AG09309 (cell line): Measurements from ENCODE around the gene HOXD1.

Source experiments
- DNase-seq: peaks from one replicate; pipeline ENCODE4 v3.0.0-alpha.2; 2010; ENCODE audit warnings: low read depth
- H3K4me3 ChIP-seq: 2 replicates; pipeline ENCODE4 v1.5.1; 2011; ENCODE audit warnings: mild to moderate bottlenecking, low read depth, low read length, moderate library complexity; ENCODE audit not compliant: control insufficient read depth
- TF ChIP-seq, protein P1 (sequence below): IDR thresholded peaks from 2 replicates; pipeline ENCODE4 v1.5.1; 2011; ENCODE audit warnings: mild to moderate bottlenecking, low read depth, low read length, inconsistent platforms; ENCODE audit not compliant: insufficient read depth, control insufficient read depth; ENCODE audit errors: missing control alignments

The HOXD1 gene

DNA sequence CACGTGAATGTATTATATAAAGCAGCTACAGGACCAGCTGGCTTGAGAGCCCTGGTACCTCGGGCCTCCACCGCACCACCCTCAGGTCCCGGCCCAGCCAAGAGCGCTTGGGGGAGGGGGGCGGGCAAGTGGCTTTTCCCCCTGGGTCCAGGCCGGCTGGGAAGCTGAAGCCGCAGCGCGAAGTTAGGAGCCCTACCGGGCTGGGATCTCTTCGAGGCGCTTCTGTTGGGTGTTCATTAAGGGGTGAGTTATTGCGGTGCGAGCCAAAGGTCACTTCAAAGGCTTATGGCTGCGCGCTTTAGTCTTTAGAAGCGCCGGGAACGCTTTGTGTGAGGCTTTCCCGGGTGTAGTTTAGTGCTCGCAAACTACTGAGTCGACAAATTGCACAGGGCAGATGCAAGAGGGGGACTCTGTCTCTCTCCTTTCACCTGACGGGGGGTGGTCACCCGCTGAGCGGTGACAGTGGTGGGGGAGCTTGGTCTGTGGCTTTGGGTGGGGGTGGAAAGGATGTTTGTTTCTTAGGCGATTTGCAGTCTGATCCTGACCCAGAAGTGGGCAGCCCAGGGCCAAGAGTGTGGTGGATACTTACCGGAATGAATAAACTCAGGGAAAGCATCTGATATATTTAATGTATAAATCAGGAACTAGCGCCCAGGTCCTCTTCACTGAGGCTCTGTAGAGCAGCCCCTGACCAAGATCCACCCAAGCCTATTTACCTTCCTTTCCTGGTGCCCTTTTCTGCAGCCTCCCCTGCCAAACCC is 25.4 kb upstream of the HOXD1 start:
- TF ChIP-seq, protein P1, sequence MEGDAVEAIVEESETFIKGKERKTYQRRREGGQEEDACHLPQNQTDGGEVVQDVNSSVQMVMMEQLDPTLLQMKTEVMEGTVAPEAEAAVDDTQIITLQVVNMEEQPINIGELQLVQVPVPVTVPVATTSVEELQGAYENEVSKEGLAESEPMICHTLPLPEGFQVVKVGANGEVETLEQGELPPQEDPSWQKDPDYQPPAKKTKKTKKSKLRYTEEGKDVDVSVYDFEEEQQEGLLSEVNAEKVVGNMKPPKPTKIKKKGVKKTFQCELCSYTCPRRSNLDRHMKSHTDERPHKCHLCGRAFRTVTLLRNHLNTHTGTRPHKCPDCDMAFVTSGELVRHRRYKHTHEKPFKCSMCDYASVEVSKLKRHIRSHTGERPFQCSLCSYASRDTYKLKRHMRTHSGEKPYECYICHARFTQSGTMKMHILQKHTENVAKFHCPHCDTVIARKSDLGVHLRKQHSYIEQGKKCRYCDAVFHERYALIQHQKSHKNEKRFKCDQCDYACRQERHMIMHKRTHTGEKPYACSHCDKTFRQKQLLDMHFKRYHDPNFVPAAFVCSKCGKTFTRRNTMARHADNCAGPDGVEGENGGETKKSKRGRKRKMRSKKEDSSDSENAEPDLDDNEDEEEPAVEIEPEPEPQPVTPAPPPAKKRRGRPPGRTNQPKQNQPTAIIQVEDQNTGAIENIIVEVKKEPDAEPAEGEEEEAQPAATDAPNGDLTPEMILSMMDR: no peak
- H3K4me3 ChIP-seq: no peak overlapping the region
- DNase-seq: no peak

DNA sequence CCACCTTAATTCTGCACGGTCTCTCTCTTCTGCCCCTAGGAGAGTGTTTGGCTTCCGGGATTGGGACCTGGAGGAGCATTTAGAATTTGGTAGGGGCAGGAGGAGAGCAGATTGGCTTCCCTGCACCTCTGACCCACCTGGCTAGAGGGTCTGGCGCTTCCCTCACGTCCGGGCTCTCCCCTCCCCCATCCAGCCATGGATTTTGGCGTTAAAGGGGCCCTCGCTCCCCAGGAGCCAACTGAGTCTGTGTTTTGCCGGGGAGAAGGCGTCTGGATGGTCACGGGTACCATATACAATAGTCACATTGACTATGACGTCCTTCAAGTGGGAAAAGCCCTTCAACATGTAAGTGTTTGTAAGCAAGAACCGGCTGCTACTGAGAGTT is 24.8 kb upstream of the HOXD1 start:
- TF ChIP-seq, protein P1: no peak
- no peak for DNase-seq
- no peak overlapping the region for H3K4me3 ChIP-seq

DNA sequence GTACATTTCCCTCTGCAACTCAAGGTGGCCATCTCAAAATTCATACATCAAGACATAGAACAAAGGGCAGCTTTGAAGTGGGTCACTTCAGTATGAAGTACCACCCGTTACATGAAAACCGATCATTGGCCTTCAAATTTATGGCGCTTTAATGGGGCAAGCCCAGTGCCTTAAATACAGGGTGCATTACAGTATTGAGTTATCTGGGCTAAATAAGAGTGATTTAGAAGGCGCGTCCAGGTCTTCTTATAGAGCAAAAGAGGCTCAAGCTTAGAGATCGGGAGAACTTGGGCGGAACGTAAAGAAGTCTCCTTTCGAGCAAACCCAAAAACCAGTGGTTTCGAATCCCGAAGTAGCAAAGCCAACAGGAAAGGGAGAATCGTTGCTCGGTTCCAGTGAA is 24.3 kb upstream of the HOXD1 start:
- DNase-seq: no peak
- TF ChIP-seq, protein P1: no peak
- no peak overlapping the region for H3K4me3 ChIP-seq

DNA sequence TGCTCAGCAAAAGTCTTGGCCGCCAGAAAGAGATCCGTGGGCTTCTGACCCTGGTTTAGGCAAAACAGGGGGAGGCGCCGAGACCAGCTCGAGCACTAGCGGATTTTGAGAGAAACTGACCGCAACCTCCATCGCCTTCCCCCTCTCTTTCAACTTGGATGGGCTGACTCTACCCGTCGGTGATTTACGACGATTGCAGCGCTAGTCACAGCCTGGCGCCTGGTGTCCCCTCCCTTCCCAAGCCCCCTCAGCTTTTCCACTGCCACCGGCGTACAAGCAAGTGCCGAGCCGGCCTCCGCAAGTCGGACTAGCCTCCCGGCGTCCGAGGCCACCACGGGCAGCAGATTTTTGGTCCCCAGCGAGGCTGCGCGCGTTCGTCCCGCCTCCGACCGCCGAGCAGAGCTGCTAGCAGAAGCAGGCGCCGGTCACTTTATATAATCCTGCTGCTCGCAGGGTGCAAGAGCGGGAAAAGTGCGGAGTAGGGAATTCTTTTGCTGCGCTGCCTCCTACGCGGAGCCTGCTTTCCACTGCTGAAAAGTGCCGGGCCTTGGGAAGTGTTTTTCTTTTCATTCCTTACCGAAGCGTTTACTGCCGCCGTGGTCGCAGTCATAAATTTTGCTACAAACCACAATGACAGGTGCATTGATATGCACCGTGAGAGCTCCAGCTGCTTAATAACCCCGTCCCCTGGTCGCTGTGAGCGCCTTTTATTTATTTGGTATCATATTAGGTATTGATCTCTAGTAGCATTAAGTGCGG is 23.7 kb upstream of the HOXD1 start:
- TF ChIP-seq, protein P1: no peak
- no peak overlapping the region for H3K4me3 ChIP-seq
- no peak for DNase-seq

DNA sequence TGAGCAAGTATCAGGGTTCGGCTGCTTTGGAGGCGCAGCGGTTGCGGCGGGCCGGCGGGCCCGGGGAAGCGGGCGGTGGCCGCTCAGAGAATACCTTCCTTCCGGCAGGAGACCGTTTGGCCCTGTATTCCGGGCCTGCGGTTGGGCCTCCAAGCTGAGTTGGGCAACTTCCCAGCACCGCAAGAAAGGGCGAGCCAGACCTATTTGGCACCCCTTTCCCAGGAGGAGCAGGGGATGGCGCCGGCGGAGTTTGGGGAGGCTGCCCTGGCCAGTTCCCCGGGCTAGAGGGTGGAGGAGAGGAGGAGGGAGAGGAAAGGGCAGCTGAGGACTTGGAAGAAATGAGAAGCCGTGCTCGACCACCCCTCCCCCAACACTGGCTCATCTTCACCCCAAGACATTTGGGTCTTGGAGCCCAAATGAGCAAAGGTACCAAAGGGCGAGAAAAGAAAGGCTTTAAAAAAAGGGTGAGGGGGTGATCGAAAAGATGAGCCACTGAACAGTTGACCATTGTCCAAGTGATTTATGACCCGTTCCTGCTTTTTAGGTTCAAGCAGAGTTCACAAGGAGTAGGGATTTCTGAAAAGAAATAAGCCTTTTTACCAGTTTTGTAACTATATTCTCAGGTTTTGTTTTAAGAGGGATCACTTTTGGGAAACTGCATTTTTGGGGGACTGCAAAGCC is 23.0 kb upstream of the HOXD1 start:
- TF ChIP-seq, protein P1: no peak
- no peak overlapping the region for H3K4me3 ChIP-seq
- no peak for DNase-seq

DNA sequence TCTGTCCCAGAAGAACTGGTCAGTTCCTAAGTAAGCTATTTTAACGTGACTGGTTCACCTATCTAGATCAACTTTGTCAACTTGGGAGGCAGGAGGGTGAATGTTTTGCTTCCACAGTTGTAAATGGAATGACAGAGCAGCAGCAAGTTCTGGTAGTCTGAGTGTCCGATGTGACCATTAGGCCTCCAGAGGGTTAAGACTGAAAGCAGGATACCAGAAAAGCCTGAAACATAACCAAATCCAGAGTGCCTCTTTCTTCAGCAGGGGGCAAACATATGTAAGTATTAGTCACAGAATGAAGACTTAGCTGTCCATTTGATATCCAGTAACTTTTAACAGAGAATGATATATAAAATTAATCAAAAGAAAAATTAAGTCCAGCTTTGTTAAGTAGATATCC is 22.2 kb upstream of the HOXD1 start:
- H3K4me3 ChIP-seq: no peak overlapping the region
- TF ChIP-seq, protein P1: no peak
- DNase-seq: no peak
